ENCODE results near the gene ATRNL1.

DNA sequence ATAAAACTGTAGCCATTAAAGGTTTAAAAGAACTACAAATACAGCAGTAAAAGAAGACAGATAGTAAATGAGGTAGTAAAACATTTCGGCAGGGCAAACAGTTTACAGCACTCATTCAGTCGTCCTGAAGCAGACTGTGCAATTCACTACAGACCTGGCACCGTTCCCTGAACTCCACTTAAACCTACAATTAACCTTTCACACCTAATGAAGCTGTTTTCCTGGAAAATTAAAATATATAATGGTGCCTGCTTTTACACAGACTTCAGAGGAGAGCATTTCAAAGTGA is 844.5 kb downstream of the ATRNL1 start:
- TF ChIP-seq, protein P1, sequence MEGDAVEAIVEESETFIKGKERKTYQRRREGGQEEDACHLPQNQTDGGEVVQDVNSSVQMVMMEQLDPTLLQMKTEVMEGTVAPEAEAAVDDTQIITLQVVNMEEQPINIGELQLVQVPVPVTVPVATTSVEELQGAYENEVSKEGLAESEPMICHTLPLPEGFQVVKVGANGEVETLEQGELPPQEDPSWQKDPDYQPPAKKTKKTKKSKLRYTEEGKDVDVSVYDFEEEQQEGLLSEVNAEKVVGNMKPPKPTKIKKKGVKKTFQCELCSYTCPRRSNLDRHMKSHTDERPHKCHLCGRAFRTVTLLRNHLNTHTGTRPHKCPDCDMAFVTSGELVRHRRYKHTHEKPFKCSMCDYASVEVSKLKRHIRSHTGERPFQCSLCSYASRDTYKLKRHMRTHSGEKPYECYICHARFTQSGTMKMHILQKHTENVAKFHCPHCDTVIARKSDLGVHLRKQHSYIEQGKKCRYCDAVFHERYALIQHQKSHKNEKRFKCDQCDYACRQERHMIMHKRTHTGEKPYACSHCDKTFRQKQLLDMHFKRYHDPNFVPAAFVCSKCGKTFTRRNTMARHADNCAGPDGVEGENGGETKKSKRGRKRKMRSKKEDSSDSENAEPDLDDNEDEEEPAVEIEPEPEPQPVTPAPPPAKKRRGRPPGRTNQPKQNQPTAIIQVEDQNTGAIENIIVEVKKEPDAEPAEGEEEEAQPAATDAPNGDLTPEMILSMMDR (IDR thresholded peaks at IDR 0.05; ENCODE audit: low read depth, low read length, poor library complexity, severe bottlenecking): no peak
- no peak for TF ChIP-seq EZH2phosphoT487 (IDR thresholded peaks at IDR 0.05; ENCODE audit: borderline replicate concordance, low read length)

All from DOHH2 (cell line).